ENCODE measurements around the gene EDARADD.
"Not testable (repeated sequence)": the region's sequence is repeated elsewhere in the genome, so short reads cannot be mapped to it uniquely, and the experiment has no call there.

EDARADD gene

DNA sequence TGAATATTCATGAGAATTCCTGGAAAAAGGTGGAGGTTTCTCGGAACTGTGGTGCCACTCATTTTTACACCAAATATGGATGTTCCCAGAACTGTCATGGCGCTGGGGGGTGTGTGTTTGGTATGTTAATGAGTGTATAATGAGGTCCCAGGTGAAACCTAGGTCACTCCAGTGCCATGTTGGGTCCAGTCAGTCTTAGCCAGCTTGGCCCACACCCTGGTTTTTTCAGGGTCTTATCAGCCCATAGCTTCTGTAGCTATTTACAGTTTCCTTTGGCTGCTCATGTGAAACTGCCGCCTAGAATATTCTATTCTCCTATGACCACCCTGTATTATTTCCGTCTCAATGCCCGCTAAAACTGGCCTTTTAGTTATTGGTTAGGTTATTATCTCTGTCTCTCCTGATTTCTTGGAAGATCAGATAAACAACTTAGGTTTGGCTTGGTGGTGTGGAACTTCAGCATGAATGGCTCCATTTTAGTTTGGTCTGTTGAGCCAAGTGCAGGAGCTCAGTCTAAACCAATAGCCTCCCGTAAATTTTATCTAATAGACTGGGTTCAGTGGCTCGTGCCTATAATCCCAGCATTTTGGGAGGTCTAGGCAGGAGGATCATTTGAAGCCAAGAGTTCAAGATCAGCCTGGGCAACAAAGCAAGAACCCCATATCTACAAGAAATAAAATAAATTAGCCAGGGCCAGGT lies 42.1 kb upstream of the EDARADD start:
- H3K79me2 ChIP-seq (ENCODE audit: low read length): no peaks in the 10 kb centered on the region
- H3K36me3 ChIP-seq (replicated peaks; ENCODE audit: low read depth, low read length): no peaks in the 10 kb centered on the region
- H3K4me3 ChIP-seq (ENCODE audit: low read length): no peak overlapping the region
- H2AFZ ChIP-seq (ENCODE audit: low read depth, low read length): no peak overlapping the region
- H3K27ac ChIP-seq (ENCODE audit: low read length): no peak overlapping the region
- no peak overlapping the region for H3K4me2 ChIP-seq (ENCODE audit: low read length)
- H3K4me1 ChIP-seq (ENCODE audit: low read length): no peaks in the 10 kb centered on the region
- H3K27me3 ChIP-seq (ENCODE audit: low read depth, low read length): peaks cover 11% of the 10 kb centered on the region
- H4K20me1 ChIP-seq (ENCODE audit: insufficient read depth, low read length): no peaks in the 10 kb centered on the region
- H3K9me3 ChIP-seq (ENCODE audit: insufficient read depth, low read length): no peaks in the 10 kb centered on the region
- no peak for TF ChIP-seq EZH2phosphoT487 (IDR thresholded peaks at IDR 0.05; ENCODE audit: low read depth)
- TF ChIP-seq, protein P1, sequence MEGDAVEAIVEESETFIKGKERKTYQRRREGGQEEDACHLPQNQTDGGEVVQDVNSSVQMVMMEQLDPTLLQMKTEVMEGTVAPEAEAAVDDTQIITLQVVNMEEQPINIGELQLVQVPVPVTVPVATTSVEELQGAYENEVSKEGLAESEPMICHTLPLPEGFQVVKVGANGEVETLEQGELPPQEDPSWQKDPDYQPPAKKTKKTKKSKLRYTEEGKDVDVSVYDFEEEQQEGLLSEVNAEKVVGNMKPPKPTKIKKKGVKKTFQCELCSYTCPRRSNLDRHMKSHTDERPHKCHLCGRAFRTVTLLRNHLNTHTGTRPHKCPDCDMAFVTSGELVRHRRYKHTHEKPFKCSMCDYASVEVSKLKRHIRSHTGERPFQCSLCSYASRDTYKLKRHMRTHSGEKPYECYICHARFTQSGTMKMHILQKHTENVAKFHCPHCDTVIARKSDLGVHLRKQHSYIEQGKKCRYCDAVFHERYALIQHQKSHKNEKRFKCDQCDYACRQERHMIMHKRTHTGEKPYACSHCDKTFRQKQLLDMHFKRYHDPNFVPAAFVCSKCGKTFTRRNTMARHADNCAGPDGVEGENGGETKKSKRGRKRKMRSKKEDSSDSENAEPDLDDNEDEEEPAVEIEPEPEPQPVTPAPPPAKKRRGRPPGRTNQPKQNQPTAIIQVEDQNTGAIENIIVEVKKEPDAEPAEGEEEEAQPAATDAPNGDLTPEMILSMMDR (IDR thresholded peaks at IDR 0.05; ENCODE audit: low read depth, low read length): no peak
- no peak overlapping the region for H3K9ac ChIP-seq (ENCODE audit: low read length)

DNA sequence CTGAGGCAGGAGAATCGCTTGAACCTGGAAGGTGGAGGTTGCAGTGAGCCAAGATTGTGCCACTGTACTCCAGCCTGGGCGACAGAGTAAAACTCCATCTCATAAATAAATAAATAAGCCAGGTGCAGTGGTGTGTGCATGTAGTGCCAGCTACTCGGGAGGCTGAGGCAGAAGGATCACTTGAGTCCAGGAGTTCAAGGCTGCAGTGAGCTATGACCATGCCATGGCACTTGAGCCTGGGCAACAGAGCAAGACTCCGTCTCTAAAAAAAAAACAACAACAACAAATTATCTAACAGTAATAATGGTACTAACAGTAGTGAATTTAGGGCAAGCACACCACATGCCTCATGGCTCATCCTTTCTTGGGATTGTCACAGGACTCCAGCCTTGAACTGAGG lies 41.3 kb upstream of the EDARADD start:
- not testable (repeated sequence) for H3K79me2 ChIP-seq (ENCODE audit: low read length); H2AFZ ChIP-seq (ENCODE audit: low read depth, low read length); H3K36me3 ChIP-seq (replicated peaks; ENCODE audit: low read depth, low read length); H3K4me1 ChIP-seq (ENCODE audit: low read length); H3K9ac ChIP-seq (ENCODE audit: low read length); H3K4me2 ChIP-seq (ENCODE audit: low read length); H3K4me3 ChIP-seq (ENCODE audit: low read length); H3K9me3 ChIP-seq (ENCODE audit: insufficient read depth, low read length); H3K27ac ChIP-seq (ENCODE audit: low read length); H4K20me1 ChIP-seq (ENCODE audit: insufficient read depth, low read length)
- H3K27me3 ChIP-seq (ENCODE audit: low read depth, low read length): peaks cover 11% of the 10 kb centered on the region

DNA sequence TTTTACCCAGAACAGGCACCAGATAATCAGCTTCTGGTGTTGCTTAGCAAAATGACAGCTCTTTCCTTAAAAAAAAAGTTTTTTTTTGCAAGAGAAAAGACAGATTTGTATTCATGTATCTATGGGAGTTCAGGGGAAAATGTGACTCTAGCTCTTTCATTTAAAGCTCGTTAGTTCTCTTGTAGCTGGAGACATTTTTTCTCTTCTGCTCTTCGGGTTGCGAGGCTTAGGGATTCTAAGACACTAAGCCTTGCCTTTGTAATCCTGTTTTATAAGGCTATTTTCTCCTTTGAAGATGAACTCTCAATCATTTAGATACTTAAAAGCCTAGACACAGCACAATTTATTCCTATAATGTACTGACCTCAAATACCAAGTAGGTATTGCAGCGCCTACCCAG lies 40.3 kb upstream of the EDARADD start:
- H3K79me2 ChIP-seq (ENCODE audit: low read length): no peaks in the 10 kb centered on the region
- H2AFZ ChIP-seq (ENCODE audit: low read depth, low read length): no peak overlapping the region
- H3K9ac ChIP-seq (ENCODE audit: low read length): no peak overlapping the region
- H3K36me3 ChIP-seq (replicated peaks; ENCODE audit: low read depth, low read length): no peaks in the 10 kb centered on the region
- no peak overlapping the region for H3K4me2 ChIP-seq (ENCODE audit: low read length)
- no peak overlapping the region for H3K27ac ChIP-seq (ENCODE audit: low read length)
- TF ChIP-seq EZH2phosphoT487 (IDR thresholded peaks at IDR 0.05; ENCODE audit: low read depth): no peak
- TF ChIP-seq, protein P1 (IDR thresholded peaks at IDR 0.05; ENCODE audit: low read depth, low read length): no peak
- peaks cover 11% of the 10 kb centered on the region for H3K27me3 ChIP-seq (ENCODE audit: low read depth, low read length)
- H3K9me3 ChIP-seq (ENCODE audit: insufficient read depth, low read length): no peaks in the 10 kb centered on the region
- H4K20me1 ChIP-seq (ENCODE audit: insufficient read depth, low read length): no peaks in the 10 kb centered on the region
- no peak overlapping the region for H3K4me3 ChIP-seq (ENCODE audit: low read length)
- no peaks in the 10 kb centered on the region for H3K4me1 ChIP-seq (ENCODE audit: low read length)

DNA sequence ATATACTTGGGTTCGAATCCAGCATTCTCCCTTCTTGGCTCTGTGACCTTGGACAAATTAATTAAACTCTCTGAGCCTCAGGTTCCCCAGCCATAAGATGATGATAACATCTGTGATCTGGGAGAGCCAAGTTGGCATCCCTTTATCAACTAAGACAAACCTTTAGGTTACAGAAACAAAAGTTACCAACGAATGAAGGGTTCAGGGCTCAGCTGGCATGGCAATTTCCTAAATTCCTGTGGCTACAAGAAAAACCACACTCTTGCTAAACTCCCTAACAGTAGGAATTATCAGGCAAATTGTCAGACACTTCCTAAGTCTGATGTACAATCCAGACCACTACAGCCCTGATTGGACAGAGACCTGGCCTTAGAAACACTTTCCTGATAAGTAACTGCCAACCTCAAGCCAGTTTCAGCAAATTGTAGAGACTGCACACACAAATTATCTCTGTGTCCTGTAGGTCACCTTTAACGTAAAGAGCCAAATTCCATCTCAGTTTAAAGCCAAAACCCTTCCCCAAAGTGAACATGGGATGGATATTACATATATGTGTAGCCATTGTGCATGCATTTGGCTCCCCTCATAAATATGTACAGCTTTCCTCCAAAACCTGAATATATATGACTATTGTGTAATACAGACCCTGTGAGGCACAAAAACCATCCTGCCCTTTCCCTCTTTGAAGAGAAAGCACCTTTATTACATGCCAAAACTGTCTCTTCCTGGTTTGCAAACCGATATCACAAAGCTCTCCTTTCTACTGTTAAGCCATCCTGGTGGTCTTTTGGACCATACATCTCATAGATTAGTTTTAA lies 39.5 kb upstream of the EDARADD start:
- H3K9me3 ChIP-seq (ENCODE audit: insufficient read depth, low read length): no peaks in the 10 kb centered on the region; the same call in 1 of the 2 replicates
- TF ChIP-seq, protein P1 (IDR thresholded peaks at IDR 0.05; ENCODE audit: low read depth, low read length): no peak
- no peak for TF ChIP-seq EZH2phosphoT487 (IDR thresholded peaks at IDR 0.05; ENCODE audit: low read depth)
- no peaks in the 10 kb centered on the region for H3K79me2 ChIP-seq (ENCODE audit: low read length)
- H3K4me1 ChIP-seq (ENCODE audit: low read length): no peaks in the 10 kb centered on the region
- H4K20me1 ChIP-seq (ENCODE audit: insufficient read depth, low read length): no peaks in the 10 kb centered on the region
- no peak overlapping the region for H3K9ac ChIP-seq (ENCODE audit: low read length)
- H2AFZ ChIP-seq (ENCODE audit: low read depth, low read length): no peak overlapping the region
- H3K27ac ChIP-seq (ENCODE audit: low read length): no peak overlapping the region
- H3K4me3 ChIP-seq (ENCODE audit: low read length): no peak overlapping the region
- H3K36me3 ChIP-seq (replicated peaks; ENCODE audit: low read depth, low read length): no peaks in the 10 kb centered on the region
- H3K27me3 ChIP-seq (ENCODE audit: low read depth, low read length): peaks cover 17% of the 10 kb centered on the region
- H3K4me2 ChIP-seq (ENCODE audit: low read length): no peak overlapping the region

Data from OCI-LY3 (cell line).